Loucy (cell line): ENCODE data around the gene ROS1.

Source experiments
- H2AFZ ChIP-seq: fragments of 200-600 bp; sonication (generic); 2 replicates; pipeline ENCODE4 v1.6.0; 2016; ENCODE audit warnings: antibody characterized with exemption, mild to moderate bottlenecking, low read length, moderate library complexity
- H3F3A ChIP-seq: fragments of 200-600 bp; 2 replicates; pipeline ENCODE4 v1.6.0; 2016; ENCODE audit warnings: antibody characterized with exemption, low read depth, mild to moderate bottlenecking
- H3K27me3 ChIP-seq: fragments of 200-600 bp; sonication (generic); 2 replicates; pipeline ENCODE4 v1.6.1; 2014; ENCODE audit warnings: low read length, mild to moderate bottlenecking; ENCODE audit not compliant: insufficient read depth, poor library complexity, severe bottlenecking
- H3K36me3 ChIP-seq: fragments of 200-600 bp; sonication (generic); 2 replicates; pipeline ENCODE4 v1.6.1; 2016; ENCODE audit warnings: low read length; ENCODE audit not compliant: insufficient read depth
- H3K4me1 ChIP-seq: fragments of 200-600 bp; sonication (generic); 2 replicates; pipeline ENCODE4 v1.5.1; 2014; ENCODE audit warnings: low read length, mild to moderate bottlenecking; ENCODE audit not compliant: insufficient read depth, poor library complexity, severe bottlenecking
- H3K4me2 ChIP-seq: fragments of 200-600 bp; sonication (generic); 2 replicates; pipeline ENCODE4 v1.6.0; 2014; ENCODE audit warnings: antibody characterized with exemption, low read length, low read depth, mild to moderate bottlenecking; ENCODE audit not compliant: poor library complexity, severe bottlenecking
- H3K4me3 ChIP-seq: fragments of 200-600 bp; sonication (generic); 2 replicates; pipeline ENCODE4 v1.5.1; 2014; ENCODE audit warnings: low read length, mild to moderate bottlenecking, mixed read lengths; ENCODE audit not compliant: poor library complexity, severe bottlenecking
- H3K79me2 ChIP-seq: fragments of 200-600 bp; sonication (generic); 2 replicates; pipeline ENCODE4 v1.6.1; 2014; ENCODE audit warnings: low read length; ENCODE audit not compliant: insufficient read depth
- H3K9ac ChIP-seq: fragments of 200-600 bp; sonication (generic); 2 replicates; pipeline ENCODE4 v1.6.0; 2014; ENCODE audit warnings: mild to moderate bottlenecking, low read depth, low read length, moderate library complexity; ENCODE audit not compliant: poor library complexity, severe bottlenecking
- H3K9me2 ChIP-seq: fragments of 200-600 bp; sonication (generic); replicated peaks from 2 replicates; pipeline ENCODE4 v1.6.1; 2016; ENCODE audit warnings: low read depth, low read length, mixed read lengths
- H3K9me3 ChIP-seq: fragments of 200-600 bp; sonication (generic); 2 replicates; pipeline ENCODE4 v1.6.1; 2014; ENCODE audit warnings: mild to moderate bottlenecking, antibody characterized with exemption, low read length, low read depth; ENCODE audit not compliant: insufficient read depth
- H4K20me1 ChIP-seq: fragments of 200-600 bp; sonication (generic); 2 replicates; pipeline ENCODE4 v1.6.0; 2014; ENCODE audit warnings: antibody characterized with exemption, low read length, mild to moderate bottlenecking; ENCODE audit not compliant: insufficient read depth, poor library complexity, severe bottlenecking
- CTCF ChIP-seq: fragments of 200-600 bp; sonication (generic); conservative IDR thresholded peaks from 2 replicates; pipeline ENCODE4 v1.5.1; 2014; ENCODE audit warnings: mild to moderate bottlenecking, antibody characterized with exemption, low read length
- EZH2phosphoT487 ChIP-seq: fragments of 200-600 bp; IDR thresholded peaks from 2 replicates; pipeline ENCODE4 v1.6.1; 2018; ENCODE audit warnings: antibody characterized with exemption, mild to moderate bottlenecking, moderate library complexity, borderline replicate concordance

ROS1 gene

GRCh38 chr6:117384659-117385058, 41.1 kb downstream of the ROS1 start:
- H3K27me3 ChIP-seq, result peaks cover 9% of the 10 kb centered on the region
- H3K79me2 ChIP-seq, result no peaks in the 10 kb centered on the region
- no peaks in the 10 kb centered on the region for H3F3A ChIP-seq
- H4K20me1 ChIP-seq, result no peaks in the 10 kb centered on the region
- no peak overlapping the region for H3K4me2 ChIP-seq
- H3K4me1 ChIP-seq, result no peaks in the 10 kb centered on the region
- no peaks in the 10 kb centered on the region for H3K9me3 ChIP-seq
- H3K9me2 ChIP-seq, result no peaks in the 10 kb centered on the region
- H3K36me3 ChIP-seq, result no peaks in the 10 kb centered on the region
- H2AFZ ChIP-seq, result no peak overlapping the region
- no peak overlapping the region for H3K4me3 ChIP-seq
- TF ChIP-seq CTCF (no peak), EZH2phosphoT487 (no peak)
- no peak overlapping the region for H3K9ac ChIP-seq

DNA sequence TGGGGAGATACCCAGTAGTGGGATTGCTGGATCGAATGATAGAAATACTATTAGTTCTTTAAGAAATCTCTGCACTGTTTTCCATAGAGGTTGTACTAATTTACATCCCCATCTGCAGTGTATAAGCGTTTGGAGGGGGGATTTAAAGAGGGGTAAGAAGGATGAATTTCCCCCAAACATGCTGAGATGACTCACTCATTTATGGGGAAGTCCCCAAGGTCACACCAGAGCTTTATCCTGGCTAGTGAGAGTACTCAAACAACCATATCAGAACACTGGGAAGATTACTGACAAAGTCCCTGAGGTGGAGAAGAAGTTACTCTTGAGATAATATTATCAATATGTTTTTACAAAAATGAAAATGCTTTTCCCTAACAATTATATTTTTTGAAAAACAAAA, 44.0 kb downstream of the ROS1 start:
- H3F3A ChIP-seq, result no peaks in the 10 kb centered on the region
- H3K36me3 ChIP-seq, result no peaks in the 10 kb centered on the region
- TF ChIP-seq EZH2phosphoT487 (no peak), CTCF (no peak)
- H3K4me1 ChIP-seq, result no peaks in the 10 kb centered on the region
- no peak overlapping the region for H3K9ac ChIP-seq
- no peaks in the 10 kb centered on the region for H3K9me3 ChIP-seq
- no peaks in the 10 kb centered on the region for H3K79me2 ChIP-seq
- H3K4me2 ChIP-seq, result no peak overlapping the region
- H3K27me3 ChIP-seq, result peaks cover 9% of the 10 kb centered on the region
- H3K4me3 ChIP-seq, result no peak overlapping the region
- H4K20me1 ChIP-seq, result no peaks in the 10 kb centered on the region
- H2AFZ ChIP-seq, result no peak overlapping the region
- no peaks in the 10 kb centered on the region for H3K9me2 ChIP-seq

GRCh38 chr6:117380298-117380697, 45.4 kb downstream of the ROS1 start:
- H2AFZ ChIP-seq, result no peak overlapping the region
- H4K20me1 ChIP-seq, result no peaks in the 10 kb centered on the region
- no peaks in the 10 kb centered on the region for H3F3A ChIP-seq
- H3K4me3 ChIP-seq, result no peak overlapping the region
- TF ChIP-seq EZH2phosphoT487 (no peak), CTCF (no peak)
- H3K79me2 ChIP-seq, result no peaks in the 10 kb centered on the region
- H3K36me3 ChIP-seq, result no peaks in the 10 kb centered on the region
- no peak overlapping the region for H3K9ac ChIP-seq
- H3K4me1 ChIP-seq, result no peaks in the 10 kb centered on the region
- peaks cover 9% of the 10 kb centered on the region for H3K27me3 ChIP-seq
- no peaks in the 10 kb centered on the region for H3K9me2 ChIP-seq
- H3K4me2 ChIP-seq, result no peak overlapping the region
- H3K9me3 ChIP-seq, result no peaks in the 10 kb centered on the region
